NOMO-1 treated with DMSO at 0.1 percent for 48 hours (cell line): ENCODE data around the gene ELK4.

Experiments
- DNase-seq: peaks from one replicate; lab custom pipeline; 2025; ENCODE audit not compliant: unreplicated experiment; lab: John Stamatoyannopoulos, UW

The ELK4 gene

DNA sequence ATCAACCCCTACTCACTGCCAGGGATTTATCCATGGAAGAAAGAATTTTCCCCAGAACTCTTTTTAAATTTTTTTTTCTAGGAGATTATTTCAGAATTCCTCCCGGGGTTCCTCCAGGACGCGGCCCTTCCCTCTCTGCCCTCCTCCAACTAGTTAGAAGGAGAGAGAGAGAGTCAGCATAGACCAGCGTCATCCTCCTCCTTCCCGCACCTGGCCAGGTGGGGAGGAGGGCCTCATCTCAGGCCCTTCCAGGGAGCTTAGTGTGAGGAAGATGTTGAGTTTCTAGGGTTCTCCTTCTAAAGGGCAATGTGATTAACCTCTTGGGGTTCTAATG is 63.7 kb downstream of the ELK4 start:
- no peak for DNase-seq

DNA sequence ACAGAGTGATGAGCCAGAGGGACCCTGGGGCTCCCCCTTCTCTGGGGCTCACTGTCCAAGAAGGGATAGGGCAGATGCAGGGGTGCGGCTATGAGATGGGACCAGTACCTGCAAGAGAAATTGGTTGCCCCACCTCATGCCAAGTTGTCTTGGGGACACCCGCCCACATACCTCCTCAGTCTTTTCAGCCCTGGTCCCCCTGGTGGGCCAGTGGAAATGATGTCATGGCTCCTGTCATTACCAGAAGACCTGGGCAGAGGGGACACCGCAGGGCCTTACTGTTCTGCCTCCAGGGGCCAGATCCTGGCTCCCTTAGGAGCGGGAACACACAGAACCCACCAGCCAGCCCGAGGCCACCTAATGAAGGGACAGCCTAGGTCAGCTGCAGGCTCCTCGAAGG is 64.1 kb downstream of the ELK4 start:
- DNase-seq: no peak

DNA sequence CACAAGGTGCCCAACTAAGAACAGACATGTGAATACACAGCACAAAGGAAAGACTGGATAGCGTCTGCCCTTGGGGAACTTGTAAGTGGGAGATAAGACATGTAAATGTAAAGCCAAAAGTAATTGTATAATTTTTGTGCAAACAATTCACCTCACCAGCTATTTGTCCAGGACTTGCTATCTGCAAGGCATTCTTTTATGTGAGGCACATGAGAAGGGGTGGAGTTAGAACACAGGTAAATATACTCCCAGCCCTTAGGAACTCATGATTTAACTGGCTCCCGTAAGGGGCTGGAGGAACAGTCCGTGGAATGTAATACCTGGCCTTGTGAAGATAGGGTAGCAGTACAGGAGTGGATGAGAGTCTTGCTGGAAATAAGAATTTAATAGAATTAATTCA is 66.0 kb downstream of the ELK4 start:
- no peak for DNase-seq

DNA sequence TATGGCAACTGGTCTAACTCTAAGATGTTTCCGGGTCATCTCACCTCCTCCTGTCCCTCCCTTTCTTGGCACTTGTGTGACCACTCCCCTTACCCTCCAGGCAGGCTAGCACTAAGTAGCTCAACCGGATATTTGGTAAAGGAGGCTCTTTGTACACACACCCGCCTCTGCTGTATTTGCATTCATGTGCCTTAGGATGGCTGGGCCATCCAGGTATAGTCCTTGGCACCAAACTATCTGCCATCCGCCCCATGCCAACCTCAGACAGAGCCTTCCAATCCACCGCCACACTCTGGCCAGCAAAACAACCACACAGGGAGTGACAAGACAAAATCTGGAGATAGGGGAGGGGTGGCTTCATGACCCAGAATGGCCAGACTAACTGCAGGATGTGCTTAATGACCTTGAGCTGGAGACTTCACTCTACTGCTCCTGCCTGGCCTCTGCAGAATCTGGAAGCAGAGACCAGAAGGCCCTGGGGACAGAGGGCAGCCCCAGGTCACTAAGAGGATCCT is 67.8 kb downstream of the ELK4 start:
- no peak for DNase-seq

DNA sequence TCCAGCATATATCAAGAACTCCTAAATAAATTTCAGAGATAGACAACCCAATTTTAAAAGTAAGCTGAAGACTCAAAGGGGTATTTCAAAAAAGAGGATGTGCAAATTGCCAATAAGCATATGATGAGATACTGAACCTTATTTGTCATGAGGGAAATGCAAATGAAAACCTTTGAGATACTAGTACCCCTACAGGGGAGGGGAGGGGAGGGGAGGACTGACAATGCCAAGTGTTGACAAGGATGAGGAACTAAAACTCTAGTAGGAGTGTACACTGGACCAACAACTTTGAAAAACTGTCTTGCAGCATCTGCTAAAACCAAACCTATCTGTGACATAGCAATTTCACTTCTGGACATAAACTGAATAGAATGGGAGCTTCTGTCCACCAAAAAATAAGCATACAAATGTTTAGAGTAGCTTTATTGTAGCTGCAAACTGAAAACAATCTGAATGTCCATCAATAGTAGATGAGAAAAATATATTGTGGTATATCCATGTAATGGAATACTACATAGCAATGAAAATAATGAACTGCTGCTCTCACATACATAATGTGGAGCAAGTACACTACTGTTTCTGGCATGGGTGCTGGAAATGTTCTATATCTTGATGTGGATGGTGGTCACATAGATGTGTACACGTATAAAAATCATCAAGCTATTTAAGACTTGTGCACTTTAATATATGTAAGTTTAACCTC is 70.2 kb downstream of the ELK4 start:
- no peak for DNase-seq
